Ramos (cell line): ENCODE measurements around the gene PRSS57.

ENCODE experiments used
- in situ Hi-C: fragments of 300-500 bp; cut with MboI; formaldehyde crosslinking; loops from one replicate; pipeline ENCODE4 v1.14.3; 2022; ENCODE audit warnings: low sequenced_read_pairs; ENCODE audit not compliant: unreplicated experiment

PRSS57 gene

DNA sequence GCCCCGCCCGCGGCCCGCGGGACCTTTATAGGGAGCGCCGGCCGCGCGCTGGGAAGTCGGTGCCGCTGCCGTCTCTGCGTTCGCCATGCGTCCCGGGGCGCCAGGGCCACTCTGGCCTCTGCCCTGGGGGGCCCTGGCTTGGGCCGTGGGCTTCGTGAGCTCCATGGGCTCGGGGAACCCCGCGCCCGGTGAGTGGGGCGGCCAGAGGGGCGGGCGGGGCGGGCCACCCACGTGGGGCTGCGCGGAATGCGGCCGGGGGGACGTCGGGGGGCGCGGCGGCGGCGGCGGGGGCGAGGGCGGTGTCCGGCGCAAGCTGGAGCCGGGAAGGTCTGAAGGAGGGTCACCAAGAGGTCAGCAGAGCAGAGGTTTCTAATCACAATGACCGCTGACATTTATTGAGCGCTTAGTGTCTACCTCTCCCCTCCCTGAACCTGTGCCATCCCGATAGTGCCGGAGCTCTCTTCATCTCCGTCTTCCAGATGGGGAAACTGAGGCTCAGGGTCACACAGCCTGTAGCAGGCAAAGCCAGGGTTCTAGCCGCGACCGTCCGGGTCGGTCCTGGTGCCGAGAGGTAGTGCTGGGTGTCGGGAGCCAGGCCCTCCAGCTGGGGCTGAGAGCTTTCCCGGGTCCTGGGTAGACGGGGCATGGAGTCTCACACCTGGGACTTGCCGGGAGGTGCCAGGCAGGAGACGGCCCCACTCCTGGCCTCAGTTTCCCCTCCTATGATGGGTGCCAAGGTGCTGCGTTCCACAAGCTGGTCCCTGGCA lies 18.7 kb downstream of the PRSS57 start, which contains the start of gene FSTL3:
Gene FSTL3 (plus strand): TSS at position 54 of the 767 bp plus-strand sequence. CDS start 32 bp downstream, at position 86.
- in situ Hi-C loops = no loop called here

DNA sequence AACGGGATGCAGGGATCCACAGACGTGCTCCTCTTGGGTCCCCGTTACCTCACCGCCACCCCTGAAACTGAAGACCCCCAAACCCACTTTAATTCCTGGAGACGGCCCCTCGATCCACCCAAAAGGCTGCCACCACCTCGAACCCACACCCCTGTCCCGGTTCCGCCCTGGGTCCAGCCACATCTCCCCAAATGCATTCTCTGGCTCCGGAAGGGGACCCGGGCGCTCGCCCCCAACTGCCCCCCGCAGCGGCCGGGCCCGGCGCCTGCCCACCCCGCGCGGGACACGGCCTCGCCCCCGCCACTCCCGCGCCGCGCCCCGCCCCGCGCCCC lies 19.3 kb downstream of the PRSS57 start:
- in situ Hi-C loops = no loop called here

GRCh38 chr19:674282-675151 lies 20.7 kb downstream of the PRSS57 start:
- in situ Hi-C loops = no loop called here

GRCh38 chr19:670609-671075 lies 24.6 kb downstream of the PRSS57 start:
- in situ Hi-C loops = no loop called here

GRCh38 chr19:668675-669434 lies 26.4 kb downstream of the PRSS57 start:
- in situ Hi-C loops = loop anchor here (5.0 kb wide), 1 partner anchor 63 kb away; no protein-coding TSS in a partner anchor

GRCh38 chr19:666985-667573 lies 28.2 kb downstream of the PRSS57 start:
- in situ Hi-C loops = loop anchor here (5.0 kb wide), 1 partner anchor 65 kb away; no protein-coding TSS in a partner anchor

DNA sequence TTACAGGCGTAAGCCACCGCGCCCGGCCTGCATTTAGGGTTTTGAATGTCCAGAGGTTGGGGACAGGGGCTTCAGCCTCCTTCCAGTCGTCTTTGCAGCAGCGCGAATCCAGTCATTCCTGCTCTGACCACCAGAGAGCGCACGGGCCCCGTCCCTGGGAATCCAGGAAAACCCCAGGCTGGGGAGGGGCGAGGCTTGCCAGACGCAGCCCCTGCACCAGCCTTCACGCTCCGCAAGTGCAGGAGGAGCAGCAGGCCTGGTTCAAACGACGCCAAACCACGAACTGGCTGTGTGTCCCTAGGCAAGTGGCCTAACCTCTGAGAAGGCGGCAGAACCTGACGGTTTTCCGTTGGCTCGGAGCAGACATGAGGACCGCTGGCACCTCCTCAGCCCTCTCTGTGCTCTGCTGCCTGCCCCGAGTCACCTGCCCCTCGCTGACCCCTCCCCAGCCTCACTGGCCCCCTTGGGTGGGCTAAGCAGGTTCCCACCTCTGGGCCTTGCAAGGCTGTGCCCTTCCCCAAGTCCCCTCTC lies 30.3 kb downstream of the PRSS57 start:
- in situ Hi-C loops = loop anchor here (5.0 kb wide), 1 partner anchor 67 kb away; no protein-coding TSS in a partner anchor

- in situ Hi-C loops = no loop called here
Observed at GRCh38 chr19:663682-664117, 31.6 kb downstream of the PRSS57 start.

- in situ Hi-C loops = no loop called here
Observed at GRCh38 chr19:662962-663681, 32.1 kb downstream of the PRSS57 start, which contains the start of gene RNF126. TSS of gene RNF126 (minus strand) at chr19:663214. CDS start at chr19:663121, 93 bp downstream.

- in situ Hi-C loops = no loop called here
Observed at GRCh38 chr19:662207-662961, 32.9 kb downstream of the PRSS57 start.

- in situ Hi-C loops = no loop called here
Observed at GRCh38 chr19:661427-662196, 33.6 kb downstream of the PRSS57 start.

- in situ Hi-C loops = no loop called here
Observed at GRCh38 chr19:660793-661426, 34.3 kb downstream of the PRSS57 start.

GRCh38 chr19:658916-659839 lies 36.1 kb downstream of the PRSS57 start:
- in situ Hi-C loops = no loop called here

- in situ Hi-C loops = no loop called here
Observed at GRCh38 chr19:658059-658839, 37.0 kb downstream of the PRSS57 start.

- in situ Hi-C loops = no loop called here
Observed at GRCh38 chr19:657611-658010, 37.6 kb downstream of the PRSS57 start.
